PFSK-1 (cell line): ENCODE measurements around the gene CARD19.

Source experiments
- FOXP2 ChIP-seq: optimal IDR thresholded peaks from 2 replicates; pipeline ENCODE3; 2011; ENCODE audit warnings: borderline replicate concordance, control low read depth, inconsistent platforms; ENCODE audit not compliant: insufficient read depth; ENCODE audit errors: extremely low read length, extremely low read depth
- POLR2AphosphoS5 ChIP-seq: IDR thresholded peaks from 2 replicates; pipeline ENCODE4 v1.6.1; 2012; ENCODE audit warnings: low read depth, mild to moderate bottlenecking, control low read depth, low read length, moderate library complexity
- REST ChIP-seq, 2 experiments: IDR thresholded peaks; 2 replicates each; pipeline versions ENCODE4 v1.6.1 to v1.8.0; 2011 to 2012; ENCODE audit warnings: low read depth in 2 of 2, low read length in 2 of 2, control low read depth in 1 of 2, inconsistent platforms in 1 of 2, mild to moderate bottlenecking in 1 of 2, moderate library complexity in 1 of 2; ENCODE audit not compliant: insufficient read depth in 1 of 2
- SIN3A ChIP-seq: IDR thresholded peaks from 2 replicates; pipeline ENCODE4 v1.6.1; 2012; ENCODE audit warnings: mild to moderate bottlenecking, low read length, moderate library complexity, borderline replicate concordance; ENCODE audit not compliant: insufficient read depth
- TAF1 ChIP-seq: IDR thresholded peaks from 2 replicates; pipeline ENCODE4 v1.6.1; 2012; ENCODE audit warnings: low read length, control low read depth, borderline replicate concordance; ENCODE audit not compliant: insufficient read depth

- TF ChIP-seq REST (IDR thresholded peaks at IDR 0.05; ENCODE audit: insufficient read depth in 1 of 2, low read depth in 2 of 2, low read length in 2 of 2), result no peak
- TF ChIP-seq POLR2AphosphoS5, result no peak
- no peak for TF ChIP-seq SIN3A
- no peak for TF ChIP-seq TAF1
- no peak for TF ChIP-seq FOXP2
Observed at GRCh38 chr9:93082841-93083411, 13.1 kb upstream of the CARD19 start.
